Rectal smooth muscle tissue (tissue), 1 donor: ENCODE measurements around the gene RNU7-1.

Source experiments
- H3K27ac ChIP-seq: one replicate; pipeline ENCODE4 v1.7.0; 2013; ENCODE audit warnings: low read depth, low read length, inconsistent platforms
- H3K27me3 ChIP-seq: one replicate; pipeline ENCODE4 v1.7.0; 2013; ENCODE audit warnings: low read length; ENCODE audit not compliant: control insufficient read depth, insufficient read depth
- H3K36me3 ChIP-seq: one replicate; pipeline ENCODE4 v1.7.0; 2013; ENCODE audit warnings: low read length; ENCODE audit not compliant: control insufficient read depth, insufficient read depth
- H3K4me1 ChIP-seq: one replicate; pipeline ENCODE4 v1.7.0; 2013; ENCODE audit warnings: low read length; ENCODE audit not compliant: control insufficient read depth, insufficient read depth
- H3K4me3 ChIP-seq: one replicate; pipeline ENCODE4 v1.7.0; 2013; ENCODE audit warnings: low read length
- H3K9ac ChIP-seq: one replicate; pipeline ENCODE4 v1.7.0; 2013; ENCODE audit warnings: low read length

Gene RNU7-1

DNA sequence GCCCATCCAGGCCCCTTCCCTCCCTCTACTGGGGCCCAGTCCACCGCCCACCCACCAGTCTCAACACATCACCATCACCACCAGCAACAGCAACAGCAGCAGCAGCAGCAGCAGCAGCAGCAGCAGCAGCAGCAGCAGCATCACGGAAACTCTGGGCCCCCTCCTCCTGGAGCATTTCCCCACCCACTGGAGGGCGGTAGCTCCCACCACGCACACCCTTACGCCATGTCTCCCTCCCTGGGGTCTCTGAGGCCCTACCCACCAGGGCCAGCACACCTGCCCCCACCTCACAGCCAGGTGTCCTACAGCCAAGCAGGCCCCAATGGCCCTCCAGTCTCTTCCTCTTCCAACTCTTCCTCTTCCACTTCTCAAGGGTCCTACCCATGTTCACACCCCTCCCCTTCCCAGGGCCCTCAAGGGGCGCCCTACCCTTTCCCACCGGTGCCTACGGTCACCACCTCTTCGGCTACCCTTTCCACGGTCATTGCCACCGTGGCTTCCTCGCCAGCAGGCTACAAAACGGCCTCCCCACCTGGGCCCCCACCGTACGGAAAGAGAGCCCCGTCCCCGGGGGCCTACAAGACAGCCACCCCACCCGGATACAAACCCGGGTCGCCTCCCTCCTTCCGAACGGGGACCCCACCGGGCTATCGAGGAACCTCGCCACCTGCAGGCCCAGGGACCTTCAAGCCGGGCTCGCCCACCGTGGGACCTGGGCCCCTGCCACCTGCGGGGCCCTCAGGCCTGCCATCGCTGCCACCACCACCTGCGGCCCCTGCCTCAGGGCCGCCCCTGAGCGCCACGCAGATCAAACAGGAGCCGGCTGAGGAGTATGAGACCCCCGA is 6.8 kb upstream of the RNU7-1 start:
- Histone ChIP-seq H3K36me3 (peaks cover 32% of the 10 kb centered on the region), H3K4me1 (peaks cover 20% of the 10 kb centered on the region)

DNA sequence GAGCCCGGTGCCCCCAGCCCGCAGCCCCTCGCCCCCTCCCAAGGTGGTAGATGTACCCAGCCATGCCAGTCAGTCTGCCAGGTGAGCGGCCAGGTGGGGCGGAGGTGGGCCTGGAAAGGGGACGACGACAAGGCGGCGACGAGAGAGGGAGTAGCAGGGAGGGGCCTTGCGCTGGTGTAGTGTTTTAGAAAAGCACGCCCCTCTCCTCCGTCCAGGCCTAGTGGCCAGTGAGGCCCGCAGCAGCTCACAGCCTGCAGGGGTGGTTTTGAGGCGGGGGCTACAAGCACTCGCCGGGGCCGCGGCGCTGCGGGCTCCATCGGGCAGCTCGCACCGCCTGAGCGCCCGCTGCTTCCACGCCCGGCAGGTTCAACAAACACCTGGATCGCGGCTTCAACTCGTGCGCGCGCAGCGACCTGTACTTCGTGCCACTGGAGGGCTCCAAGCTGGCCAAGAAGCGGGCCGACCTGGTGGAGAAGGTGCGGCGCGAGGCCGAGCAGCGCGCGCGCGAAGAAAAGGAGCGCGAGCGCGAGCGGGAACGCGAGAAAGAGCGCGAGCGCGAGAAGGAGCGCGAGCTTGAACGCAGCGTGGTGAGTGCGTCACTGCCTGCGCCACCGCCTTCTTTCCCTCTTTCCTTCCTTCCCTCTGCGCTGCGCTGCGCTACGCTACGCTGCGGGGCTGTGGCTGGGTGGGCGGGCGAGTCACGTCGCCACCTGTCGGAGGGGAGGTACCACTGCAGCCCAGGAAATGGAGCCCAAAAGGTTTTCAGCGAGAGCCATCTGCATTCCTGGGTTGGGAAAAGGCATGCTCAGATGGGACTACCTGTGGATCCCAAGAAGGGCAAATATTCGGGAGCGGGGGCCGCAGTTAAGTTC is 5.9 kb upstream of the RNU7-1 start:
- Histone ChIP-seq H3K36me3 (peaks cover 32% of the 10 kb centered on the region), H3K4me1 (peaks cover 17% of the 10 kb centered on the region)

More for the DNA sequence above, 6.8 kb upstream of the RNU7-1 start:
- no peaks in the 10 kb centered on the region for H3K27me3 ChIP-seq
- H3K9ac ChIP-seq = peak overlapping the region; percentile 49
- peak overlapping the region; percentile 78 for H3K4me3 ChIP-seq
- H3K27ac ChIP-seq = peak overlapping the region; percentile 96

DNA sequence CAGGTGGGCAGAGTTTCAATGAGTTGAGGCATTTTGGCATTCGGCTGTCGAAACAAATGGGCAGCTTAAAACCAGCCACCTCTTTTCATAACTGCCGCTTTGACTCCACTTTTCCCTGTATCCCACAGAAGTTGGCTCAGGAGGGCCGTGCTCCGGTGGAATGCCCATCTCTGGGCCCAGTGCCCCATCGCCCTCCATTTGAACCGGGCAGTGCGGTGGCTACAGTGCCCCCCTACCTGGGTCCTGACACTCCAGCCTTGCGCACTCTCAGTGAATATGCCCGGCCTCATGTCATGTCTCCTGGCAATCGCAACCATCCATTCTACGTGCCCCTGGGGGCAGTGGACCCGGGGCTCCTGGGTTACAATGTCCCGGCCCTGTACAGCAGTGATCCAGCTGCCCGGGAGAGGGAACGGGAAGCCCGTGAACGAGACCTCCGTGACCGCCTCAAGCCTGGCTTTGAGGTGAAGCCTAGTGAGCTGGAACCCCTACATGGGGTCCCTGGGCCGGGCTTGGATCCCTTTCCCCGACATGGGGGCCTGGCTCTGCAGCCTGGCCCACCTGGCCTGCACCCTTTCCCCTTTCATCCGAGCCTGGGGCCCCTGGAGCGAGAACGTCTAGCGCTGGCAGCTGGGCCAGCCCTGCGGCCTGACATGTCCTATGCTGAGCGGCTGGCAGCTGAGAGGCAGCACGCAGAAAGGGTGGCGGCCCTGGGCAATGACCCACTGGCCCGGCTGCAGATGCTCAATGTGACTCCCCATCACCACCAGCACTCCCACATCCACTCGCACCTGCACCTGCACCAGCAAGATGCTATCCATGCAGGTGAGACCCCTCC is 5.0 kb upstream of the RNU7-1 start:
- Histone ChIP-seq H3K4me1 (peaks cover 20% of the 10 kb centered on the region), H3K4me3 (peak overlapping the region; percentile 7), H3K27ac (peak overlapping the region; percentile 56), H3K36me3 (peaks cover 32% of the 10 kb centered on the region), H3K27me3 (no peaks in the 10 kb centered on the region), H3K9ac (peak overlapping the region; percentile 4)

More for the DNA sequence above, 5.9 kb upstream of the RNU7-1 start:
- H3K27me3 ChIP-seq = no peaks in the 10 kb centered on the region
- peak overlapping the region; percentile 60 for H3K9ac ChIP-seq
- H3K27ac ChIP-seq = peak overlapping the region; percentile 96
- peak overlapping the region; percentile 78 for H3K4me3 ChIP-seq

DNA sequence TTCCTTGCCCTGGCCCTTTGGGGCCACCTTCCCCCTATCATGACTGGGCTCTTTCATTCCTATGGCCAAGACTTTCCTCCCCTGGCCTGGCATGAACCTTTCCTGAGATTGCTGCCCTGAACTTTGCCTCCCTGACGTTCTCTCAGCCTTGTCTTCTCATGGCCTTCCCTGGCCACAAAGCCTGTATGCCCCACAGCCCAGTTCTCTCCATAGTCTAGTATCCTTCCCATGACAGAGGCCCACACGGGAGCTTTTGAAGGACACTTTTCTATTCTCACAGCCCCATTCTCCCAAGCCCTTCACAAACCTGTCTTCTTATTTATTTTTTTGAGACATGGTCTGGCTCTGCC is 4.5 kb upstream of the RNU7-1 start:
- H3K4me1 ChIP-seq = peaks cover 20% of the 10 kb centered on the region
- peak overlapping the region; percentile 49 for H3K27ac ChIP-seq
- peak overlapping the region; percentile 4 for H3K9ac ChIP-seq
- no peak overlapping the region for H3K4me3 ChIP-seq
- H3K36me3 ChIP-seq = peaks cover 32% of the 10 kb centered on the region
- H3K27me3 ChIP-seq = no peaks in the 10 kb centered on the region

DNA sequence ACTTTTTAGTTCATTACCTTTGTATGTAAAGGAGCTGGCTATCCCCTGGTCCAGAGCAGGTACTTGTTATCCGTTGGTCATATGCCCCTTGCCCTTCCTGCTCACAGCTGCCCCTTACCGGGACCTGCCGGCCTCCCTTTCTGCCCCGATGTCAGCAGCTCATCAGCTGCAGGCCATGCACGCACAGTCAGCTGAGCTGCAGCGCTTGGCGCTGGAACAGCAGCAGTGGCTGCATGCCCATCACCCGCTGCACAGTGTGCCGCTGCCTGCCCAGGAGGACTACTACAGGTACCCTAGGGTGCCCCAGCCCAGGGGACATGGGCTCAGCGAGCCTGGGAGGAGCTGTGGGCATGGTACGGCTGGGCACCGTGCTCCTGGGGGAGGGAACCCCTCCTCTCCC is 2.3 kb upstream of the RNU7-1 start:
- no peak overlapping the region for H3K9ac ChIP-seq
- H3K36me3 ChIP-seq = peaks cover 16% of the 10 kb centered on the region
- H3K27me3 ChIP-seq = no peaks in the 10 kb centered on the region
- H3K4me1 ChIP-seq = peaks cover 28% of the 10 kb centered on the region
- H3K4me3 ChIP-seq = no peak overlapping the region
- no peak overlapping the region for H3K27ac ChIP-seq

DNA sequence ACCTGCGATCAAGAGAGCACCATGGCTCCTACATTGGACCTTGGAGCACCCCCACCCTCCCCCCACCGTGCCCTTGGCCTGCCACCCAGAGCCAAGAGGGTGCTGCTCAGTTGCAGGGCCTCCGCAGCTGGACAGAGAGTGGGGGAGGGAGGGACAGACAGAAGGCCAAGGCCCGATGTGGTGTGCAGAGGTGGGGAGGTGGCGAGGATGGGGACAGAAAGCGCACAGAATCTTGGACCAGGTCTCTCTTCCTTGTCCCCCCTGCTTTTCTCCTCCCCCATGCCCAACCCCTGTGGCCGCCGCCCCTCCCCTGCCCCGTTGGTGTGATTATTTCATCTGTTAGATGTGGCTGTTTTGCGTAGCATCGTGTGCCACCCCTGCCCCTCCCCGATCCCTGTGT is 1.8 kb upstream of the RNU7-1 start:
- peaks cover 16% of the 10 kb centered on the region for H3K36me3 ChIP-seq
- H3K27me3 ChIP-seq = no peaks in the 10 kb centered on the region
- H3K9ac ChIP-seq = no peak overlapping the region
- peaks cover 28% of the 10 kb centered on the region for H3K4me1 ChIP-seq
- H3K4me3 ChIP-seq = no peak overlapping the region
- no peak overlapping the region for H3K27ac ChIP-seq

DNA sequence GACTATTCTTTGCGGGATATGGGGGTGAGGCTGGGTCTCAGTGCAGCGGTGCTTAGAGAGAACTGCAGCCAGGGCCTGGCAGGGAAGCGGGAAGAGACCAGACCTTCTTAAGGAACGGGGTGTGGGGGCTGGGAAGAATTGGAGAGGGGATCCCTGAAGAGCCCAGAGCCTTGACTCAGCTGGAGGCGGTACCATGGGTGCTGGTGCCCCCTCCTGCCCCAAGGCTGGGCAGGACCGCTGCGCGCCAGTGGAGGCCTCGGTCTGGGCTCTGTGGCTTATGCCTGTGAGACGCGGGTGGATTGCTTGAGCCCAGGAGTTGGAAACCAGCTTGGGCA is 1.3 kb upstream of the RNU7-1 start:
- Histone ChIP-seq H3K27ac (peak overlapping the region; percentile 97), H3K27me3 (no peaks in the 10 kb centered on the region), H3K9ac (no peak overlapping the region), H3K4me1 (peaks cover 28% of the 10 kb centered on the region), H3K36me3 (peaks cover 16% of the 10 kb centered on the region), H3K4me3 (no peak overlapping the region)

DNA sequence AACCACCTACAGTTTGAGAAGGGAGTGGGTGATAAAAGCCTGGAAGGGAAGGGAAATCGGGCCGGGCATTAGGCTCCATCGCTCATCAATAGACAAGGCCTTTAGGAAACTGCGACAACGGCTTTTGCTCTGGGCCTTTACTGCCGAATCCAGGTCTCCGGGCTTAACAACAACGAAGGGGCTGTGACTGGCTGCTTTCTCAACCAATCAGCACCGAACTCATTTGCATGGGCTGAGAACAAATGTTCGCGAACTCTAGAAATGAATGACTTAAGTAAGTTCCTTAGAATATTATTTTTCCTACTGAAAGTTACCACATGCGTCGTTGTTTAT is 261 bp upstream of the RNU7-1 start:
- Histone ChIP-seq H3K9ac (peak overlapping the region; percentile 89), H3K4me1 (peaks cover 26% of the 10 kb centered on the region), H3K27ac (peak overlapping the region; percentile 97), H3K27me3 (no peaks in the 10 kb centered on the region), H3K36me3 (peaks cover 16% of the 10 kb centered on the region), H3K4me3 (peak overlapping the region; percentile 76)

DNA sequence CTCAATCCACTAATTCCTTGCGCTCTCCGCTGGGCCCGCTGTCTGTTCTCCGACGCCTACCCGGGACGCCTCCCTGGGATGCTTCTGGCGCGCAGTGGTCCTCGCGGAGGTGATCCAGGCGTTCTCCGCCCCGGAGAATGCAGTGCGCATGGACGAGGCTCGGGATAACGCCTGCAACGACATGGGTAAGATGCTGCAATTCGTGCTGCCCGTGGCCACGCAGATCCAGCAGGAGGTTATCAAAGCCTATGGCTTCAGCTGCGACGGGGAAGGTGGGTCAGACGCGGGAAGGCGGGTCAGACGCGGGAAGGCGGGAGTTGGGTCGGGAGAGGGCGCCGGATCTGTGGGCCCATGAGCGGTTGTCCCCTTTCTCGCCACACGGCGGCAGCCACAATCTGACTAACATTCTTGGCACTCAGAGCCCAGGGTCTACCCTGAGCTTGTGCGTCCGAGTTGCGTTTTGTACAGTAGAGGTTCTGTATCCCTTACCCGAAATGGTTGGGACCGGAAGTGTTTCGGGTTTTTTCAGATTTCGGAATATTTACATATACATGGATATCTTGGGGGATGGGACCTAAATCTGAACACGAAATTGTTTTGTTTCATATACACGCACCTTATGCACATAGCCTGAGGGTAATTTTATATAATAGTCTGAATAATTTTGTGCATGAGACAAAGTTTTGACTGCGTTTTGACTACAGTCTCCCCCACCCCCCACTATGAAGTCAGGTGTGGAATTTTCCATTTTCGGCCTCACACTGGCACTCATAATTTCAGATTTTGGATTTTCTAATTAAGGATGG is 968 bp downstream of the RNU7-1 start:
- peaks cover 16% of the 10 kb centered on the region for H3K4me1 ChIP-seq
- peaks cover 12% of the 10 kb centered on the region for H3K36me3 ChIP-seq
- peak overlapping the region; percentile 76 for H3K4me3 ChIP-seq
- peak overlapping the region; percentile 89 for H3K9ac ChIP-seq
- H3K27ac ChIP-seq = peak overlapping the region; percentile 97
- no peaks in the 10 kb centered on the region for H3K27me3 ChIP-seq

DNA sequence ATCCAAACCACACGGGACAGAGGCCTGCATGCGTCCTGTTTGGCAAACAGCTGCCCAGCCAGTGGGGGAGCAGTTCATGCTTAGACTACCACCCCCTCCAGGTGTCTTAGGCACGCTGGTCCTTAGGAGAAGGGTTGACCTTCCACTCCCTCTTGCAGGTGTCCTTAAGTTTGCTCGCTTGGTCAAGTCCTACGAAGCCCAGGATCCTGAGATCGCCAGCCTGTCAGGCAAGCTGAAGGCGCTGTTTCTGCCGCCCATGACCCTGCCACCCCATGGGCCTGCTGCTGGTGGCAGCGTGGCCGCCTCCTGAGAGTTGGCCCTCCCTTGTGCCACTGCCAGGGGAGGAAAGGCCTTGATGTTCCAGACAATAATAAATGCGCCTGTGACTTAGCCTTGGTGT is 2.0 kb downstream of the RNU7-1 start:
- Histone ChIP-seq H3K27me3 (no peaks in the 10 kb centered on the region), H3K4me3 (peak overlapping the region; percentile 7), H3K4me1 (peaks cover 16% of the 10 kb centered on the region), H3K36me3 (peaks cover 10% of the 10 kb centered on the region), H3K27ac (no peak overlapping the region), H3K9ac (no peak overlapping the region)

DNA sequence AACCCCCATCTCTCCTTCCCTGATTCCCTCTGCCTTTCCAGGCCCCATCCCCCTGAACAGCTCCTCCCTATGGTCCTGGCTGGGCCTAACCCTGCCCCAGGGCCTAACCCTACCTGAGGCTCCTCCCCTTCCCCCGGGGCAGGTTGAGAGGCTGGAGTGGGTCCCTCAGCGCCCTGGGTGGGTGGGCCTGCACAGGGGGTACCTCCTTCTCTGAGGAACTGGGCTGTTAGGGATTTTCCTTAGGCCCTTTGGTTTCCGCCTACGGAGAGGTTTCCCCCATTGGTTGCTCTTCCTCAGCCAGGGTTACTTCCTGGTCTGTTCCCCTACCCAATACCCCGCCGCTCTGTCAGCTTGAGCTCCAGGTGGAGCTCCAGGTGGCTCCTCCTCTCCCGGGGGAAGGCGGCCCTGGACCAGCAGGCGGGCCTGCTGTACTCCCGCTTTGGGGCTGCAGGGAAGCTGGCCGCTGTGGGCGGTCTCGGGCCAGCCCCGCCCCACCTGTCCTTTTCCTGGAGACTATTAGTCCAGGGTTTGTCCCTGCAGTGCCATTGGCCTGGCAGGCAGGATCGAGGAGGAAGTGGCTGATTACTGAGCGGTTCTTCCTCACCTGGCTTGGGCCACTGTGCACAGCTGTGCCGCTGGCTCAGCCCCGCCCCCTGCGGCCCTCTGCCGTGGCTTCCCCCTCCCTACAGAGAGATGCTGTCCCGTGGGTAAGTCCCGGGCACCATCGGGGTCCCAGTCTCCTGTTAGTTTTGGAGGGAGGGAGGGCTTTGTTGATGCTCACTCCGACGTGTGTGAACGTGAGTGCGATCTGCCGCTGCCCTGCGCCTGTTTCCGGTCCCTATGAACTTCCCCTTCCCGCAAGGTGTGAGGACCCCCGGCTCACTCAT is 2.7 kb downstream of the RNU7-1 start:
- H3K36me3 ChIP-seq = peaks cover 4% of the 10 kb centered on the region
- H3K9ac ChIP-seq = no peak overlapping the region
- H3K27me3 ChIP-seq = no peaks in the 10 kb centered on the region
- H3K4me1 ChIP-seq = peaks cover 16% of the 10 kb centered on the region
- no peak overlapping the region for H3K27ac ChIP-seq
- peak overlapping the region; percentile 59 for H3K4me3 ChIP-seq
